SK-N-SH (cell line): ENCODE measurements around the gene MCF2L2. TPM values are rescaled to one million over a fixed set of nuclear protein-coding genes. Genes with fewer than 3 reads are reported as not detected.

Experiments
- CTCF ChIA-PET: fragments of 300-600, 350-600 bp; formaldehyde crosslinking; extraction: SDS; loops from one replicate; lab custom pipeline; 2021; lab: Yijun Ruan, JAX
- POLR2A ChIA-PET: fragments of 350-600 bp; sonication (Branson Sonifier 250); formaldehyde crosslinking; extraction: SDS; loops from one replicate; lab custom pipeline; 2020; ENCODE audit warnings: antibody characterized with exemption, inconsistent platforms; lab: Yijun Ruan, JAX
- DNase-seq: peaks from one replicate; pipeline ENCODE4 v3.0.0; 2012
- H2AFZ ChIP-seq: fragments of 200-600 bp; sonication (generic); 2 replicates; pipeline ENCODE4 v1.8.1; 2016; ENCODE audit warnings: antibody characterized with exemption, mild to moderate bottlenecking, low read depth
- H3F3A ChIP-seq: fragments of 200-600 bp; sonication (generic); replicated peaks from 2 replicates; pipeline ENCODE3; 2016; ENCODE audit warnings: antibody characterized with exemption, mild to moderate bottlenecking; ENCODE audit not compliant: insufficient read depth
- H3K27ac ChIP-seq, 2 experiments: fragments of 200-500 bp in 1 of 2; fragments of 200-600 bp in 1 of 2; sonication (Bioruptor generic) in 1 of 2; sonication (generic), shearing (Covaris generic) in 1 of 2; 2 replicates each; pipeline versions ENCODE4 v1.5.1 to v1.6.1; 2014 to 2016; ENCODE audit warnings: low read depth in 2 of 2, inconsistent platforms in 1 of 2, low read length in 1 of 2, mild to moderate bottlenecking in 1 of 2, mixed read lengths in 1 of 2
- H3K27me3 ChIP-seq: fragments of 200-600 bp; sonication (generic), shearing (Covaris generic); 2 replicates; pipeline ENCODE4 v1.6.1; 2016; ENCODE audit warnings: mixed run types; ENCODE audit not compliant: insufficient read depth
- H3K36me3 ChIP-seq, 2 experiments: fragments of 200-500 bp in 1 of 2; fragments of 200-600 bp in 1 of 2; sonication (Bioruptor generic) in 1 of 2; sonication (generic) in 1 of 2; replicated peaks in 1 of 2; 2 replicates each; pipeline versions ENCODE3 to v1.5.1; 2014 to 2016; ENCODE audit warnings: low read length in 1 of 2, mild to moderate bottlenecking in 1 of 2; ENCODE audit not compliant: insufficient read depth in 2 of 2, control insufficient read depth in 1 of 2
- H3K4me1 ChIP-seq, 2 experiments: fragments of 200-500 bp in 1 of 2; fragments of 200-600 bp in 1 of 2; sonication (Bioruptor generic) in 1 of 2; sonication (generic), shearing (Covaris generic) in 1 of 2; 2 replicates each; pipeline versions ENCODE4 v1.5.1 to v1.6.1; 2014 to 2016; ENCODE audit warnings: low read depth in 1 of 2, low read length in 1 of 2, mixed run types in 1 of 2; ENCODE audit not compliant: insufficient read depth in 2 of 2, control insufficient read depth in 1 of 2
- H3K4me2 ChIP-seq: fragments of 200-600 bp; sonication (generic), shearing (Covaris generic); 2 replicates; pipeline ENCODE4 v1.6.1; 2017; ENCODE audit warnings: mixed run types
- H3K4me3 ChIP-seq, 2 experiments: fragments of 200-500 bp in 1 of 2; fragments of 200-600 bp in 1 of 2; sonication (Bioruptor generic) in 1 of 2; sonication (generic), shearing (Covaris generic) in 1 of 2; 2 replicates each; pipeline versions ENCODE4 v1.5.1 to v1.8.1; 2014 to 2016; ENCODE audit warnings: low read depth in 2 of 2, inconsistent platforms in 1 of 2, low read length in 1 of 2, mild to moderate bottlenecking in 1 of 2, mixed read lengths in 1 of 2, moderate library complexity in 1 of 2
- H3K79me2 ChIP-seq: fragments of 200-600 bp; sonication (generic); 2 replicates; pipeline ENCODE4 v1.8.1; 2017; ENCODE audit warnings: mild to moderate bottlenecking; ENCODE audit not compliant: insufficient read depth
- H3K9ac ChIP-seq: fragments of 200-600 bp; sonication (generic); 2 replicates; pipeline ENCODE4 v1.6.1; 2017; ENCODE audit warnings: mixed run types
- H3K9me2 ChIP-seq: fragments of 200-600 bp; sonication (generic); 2 replicates; pipeline ENCODE4 v1.6.1; 2017; ENCODE audit warnings: mixed run types
- H3K9me3 ChIP-seq: fragments of 200-600 bp; sonication (generic); 2 replicates; pipeline ENCODE4 v1.6.1; 2017; ENCODE audit warnings: mixed run types, mild to moderate bottlenecking, moderate library complexity
- H4K20me1 ChIP-seq: fragments of 200-600 bp; sonication (generic); 2 replicates; pipeline ENCODE4 v1.6.1; 2017; ENCODE audit warnings: mild to moderate bottlenecking, mixed run types; ENCODE audit not compliant: insufficient read depth
- CHD2 ChIP-seq: fragments of 150-350 bp; IDR thresholded peaks from 2 replicates; pipeline ENCODE4 v1.6.1; 2018; ENCODE audit warnings: low read length; ENCODE audit not compliant: partially characterized antibody
- CTCF ChIP-seq: fragments of 200-600 bp; sonication (generic); IDR thresholded peaks from 2 replicates; pipeline ENCODE4 v1.6.1; 2017; ENCODE audit warnings: antibody characterized with exemption, mild to moderate bottlenecking, moderate library complexity
- ELF1 ChIP-seq: IDR thresholded peaks from 2 replicates; pipeline ENCODE4 v1.4.0; 2012
- EP300 ChIP-seq, 2 experiments: IDR thresholded peaks; 2 replicates each; pipeline versions ENCODE4 v1.4.0 to v1.6.1; 2012; ENCODE audit warnings: borderline replicate concordance in 1 of 2, low read depth in 1 of 2, low read length in 1 of 2
- FOSL2 ChIP-seq: IDR thresholded peaks from 2 replicates; pipeline ENCODE4 v1.4.0; 2012; ENCODE audit warnings: low read depth, mild to moderate bottlenecking, moderate library complexity, borderline replicate concordance
- GABPA ChIP-seq: IDR thresholded peaks from 2 replicates; pipeline ENCODE4 v1.4.0; 2012; ENCODE audit warnings: low read depth, mild to moderate bottlenecking
- GATA2 ChIP-seq: sonication (generic); formaldehyde crosslinking; IDR thresholded peaks from 2 replicates; pipeline ENCODE4 v1.5.0; 2020; ENCODE audit warnings: mild to moderate bottlenecking, missing genetic modification reagents
- IRF3 ChIP-seq: fragments of 150-350 bp; IDR thresholded peaks from 2 replicates; pipeline ENCODE4 v1.6.1; 2016; ENCODE audit warnings: mild to moderate bottlenecking, low read depth, low read length
- MAX ChIP-seq: IDR thresholded peaks from 2 replicates; pipeline ENCODE4 v1.4.0; 2012; ENCODE audit warnings: low read depth
- MEF2A ChIP-seq: IDR thresholded peaks from 2 replicates; pipeline ENCODE4 v1.4.0; 2012; ENCODE audit warnings: low read depth, borderline replicate concordance
- PBX3 ChIP-seq: IDR thresholded peaks from 2 replicates; pipeline ENCODE4; 2012
- REST ChIP-seq: IDR thresholded peaks from 2 replicates; pipeline ENCODE4 v1.6.1; 2012; ENCODE audit warnings: mild to moderate bottlenecking, low read depth, low read length, moderate library complexity
- RXRA ChIP-seq: IDR thresholded peaks from 2 replicates; pipeline ENCODE4 v1.4.0; 2012; ENCODE audit warnings: low read depth, mild to moderate bottlenecking, borderline replicate concordance
- TAF1 ChIP-seq: IDR thresholded peaks from 2 replicates; pipeline ENCODE4 v1.6.1; 2012; ENCODE audit warnings: low read depth, mild to moderate bottlenecking, low read length, moderate library complexity, borderline replicate concordance
- TCF12 ChIP-seq: IDR thresholded peaks from 2 replicates; pipeline ENCODE4 v1.4.0; 2012
- USF2 ChIP-seq: fragments of 150-350 bp; IDR thresholded peaks from 2 replicates; pipeline ENCODE4 v1.6.1; 2017; ENCODE audit warnings: antibody characterized with exemption, low read length, low read depth, borderline replicate concordance
- WGBS: methylation state at CpG from one replicate; pipeline ENCODE4 v1.1.6; 2017; ENCODE audit warnings: low lambda C conversion rate; 5-methylcytosine and 5-hydroxymethylcytosine counted together
- polyA plus RNA-seq, 3 experiments: library from polyadenylated mRNA; depleted of rRNA; stranded (reverse); fragments of >200 nt; gene quantifications; 2 replicates each; pipeline ENCODE4 v1.2.3, GENCODE V29; 2012

MCF2L2 gene
- polyA plus RNA-seq, 1 of the 3 experiments (the other 2 are of a cell fraction), result 0.56 TPM

- Histone ChIP-seq H3K79me2 (no peaks in the 10 kb centered on the region), H3K4me2 (no peak overlapping the region), H2AFZ (no peak overlapping the region), H3F3A (no peaks in the 10 kb centered on the region), H3K9ac (no peak overlapping the region), H4K20me1 (no peaks in the 10 kb centered on the region), H3K27me3 (no peaks in the 10 kb centered on the region), H3K4me3 (no peak overlapping the region), H3K9me3 (no peaks in the 10 kb centered on the region), H3K27ac (no peak overlapping the region), H3K4me1 (no peaks in the 10 kb centered on the region), H3K36me3 (no peaks in the 10 kb centered on the region), H3K9me2 (no peaks in the 10 kb centered on the region)
- DNase-seq, result no peak
- no peak for TF ChIP-seq GABPA
- TF ChIP-seq PBX3, result no peak
- no peak for TF ChIP-seq TAF1
- TF ChIP-seq GATA2 (CRISPR knock-in tag), result no peak
- no peak for TF ChIP-seq RXRA
- no peak for TF ChIP-seq IRF3
- TF ChIP-seq MEF2A, result no peak
- no peak for TF ChIP-seq ELF1
- TF ChIP-seq MAX, result no peak
- no peak for TF ChIP-seq EP300 (IDR thresholded peaks at IDR 0.05; ENCODE audit: borderline replicate concordance in 1 of 2, low read depth in 1 of 2, low read length in 1 of 2)
- 77% methylated on average over 12 of the region's 14 CpGs for WGBS
- CTCF ChIA-PET, result interaction anchor here (1.5 to 2.5 kb wide), 2 partner anchors 31 to 232 kb away, joined by 3 to 6 read pairs; no protein-coding TSS in a partner anchor
- POLR2A ChIA-PET, result no interaction called here
Observed at GRCh38 chr3:183153210-183153950, 275.0 kb downstream of the MCF2L2 start.

GRCh38 chr3:183151821-183152351 is 276.5 kb downstream of the MCF2L2 start:
- Histone ChIP-seq H3K36me3 (no peaks in the 10 kb centered on the region), H3K79me2 (no peaks in the 10 kb centered on the region), H3K9me3 (no peaks in the 10 kb centered on the region), H3K4me1 (no peaks in the 10 kb centered on the region), H3K4me2 (no peak overlapping the region), H3K4me3 (no peak overlapping the region), H4K20me1 (no peaks in the 10 kb centered on the region), H2AFZ (no peak overlapping the region), H3K27ac (no peak overlapping the region), H3K9me2 (no peaks in the 10 kb centered on the region), H3K27me3 (no peaks in the 10 kb centered on the region), H3F3A (peaks cover 6% of the 10 kb centered on the region), H3K9ac (no peak overlapping the region)
- DNase-seq, result no peak
- POLR2A ChIA-PET, result no interaction called here
- WGBS, result 64% methylated on average over 6 of the region's 6 CpGs
- CTCF ChIA-PET, result interaction anchor here (1.0 to 2.5 kb wide), 2 partner anchors 10 to 29 kb away, joined by 3 to 6 read pairs; no protein-coding TSS in a partner anchor
- no peak for TF ChIP-seq TCF12
- no peak for TF ChIP-seq USF2
- no peak for TF ChIP-seq CTCF
- no peak for TF ChIP-seq REST
- TF ChIP-seq FOSL2, result no peak
- TF ChIP-seq CHD2, result no peak
